ENCODE results near the gene RGS7.
"Not testable (repeated sequence)": the region's sequence is repeated elsewhere in the genome, so short reads cannot be mapped to it uniquely, and the experiment has no call there.

RGS7 gene

DNA sequence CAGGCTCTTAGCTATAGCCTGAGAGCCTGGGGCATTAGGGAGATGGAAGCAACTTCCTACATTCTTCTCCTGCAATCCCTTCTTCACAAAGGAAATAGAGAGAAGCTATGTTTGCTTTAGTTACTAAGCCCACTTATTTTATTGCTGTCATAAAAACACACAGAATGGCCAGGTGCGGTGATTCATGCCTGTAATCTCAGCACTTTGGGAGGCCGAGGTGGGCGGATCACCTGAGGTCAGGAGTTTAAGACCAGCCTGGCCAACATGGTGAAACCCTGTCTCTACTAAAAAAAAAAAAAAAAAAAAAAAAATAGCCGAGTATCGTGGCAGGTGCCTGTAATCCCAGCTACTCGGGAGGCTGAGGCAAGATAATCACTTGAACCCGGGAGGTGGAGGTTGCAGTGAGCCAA, 573.3 kb downstream of the RGS7 start:
- not testable (repeated sequence) for DNase-seq (ENCODE audit: low spot score)

GRCh38 chr1:240776237-240776636, 580.8 kb downstream of the RGS7 start:
- DNase-seq (ENCODE audit: low spot score), result no peak

DNA sequence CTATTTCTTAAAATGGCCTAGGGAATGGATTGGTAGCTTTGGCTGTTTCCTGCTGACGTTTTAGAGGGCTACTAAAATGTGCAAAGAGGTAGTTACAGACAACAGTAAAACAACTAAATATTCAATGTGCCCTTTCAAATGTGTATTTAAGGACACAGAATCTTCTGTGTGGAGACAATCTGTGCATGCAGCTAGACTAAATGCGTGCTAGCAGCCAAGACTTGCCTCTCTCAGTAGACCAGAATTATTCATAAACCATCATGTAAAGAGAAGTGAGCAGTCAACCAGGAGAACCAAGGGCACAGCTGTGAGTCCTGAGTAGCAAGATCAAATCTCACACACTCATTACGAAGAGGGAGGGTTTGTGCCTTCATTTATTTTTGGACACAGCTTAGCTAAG, 584.9 kb downstream of the RGS7 start:
- DNase-seq (ENCODE audit: low spot score), result no peak

GRCh38 chr1:240771450-240771849, 585.6 kb downstream of the RGS7 start:
- no peak for DNase-seq (ENCODE audit: low spot score)

- DNase-seq (ENCODE audit: low spot score), result no peak
Measured at GRCh38 chr1:240768979-240769378, 588.0 kb downstream of the RGS7 start.

- DNase-seq (ENCODE audit: low spot score), result peak; percentile 6
Measured at GRCh38 chr1:240766831-240767230, 590.2 kb downstream of the RGS7 start.

DNA sequence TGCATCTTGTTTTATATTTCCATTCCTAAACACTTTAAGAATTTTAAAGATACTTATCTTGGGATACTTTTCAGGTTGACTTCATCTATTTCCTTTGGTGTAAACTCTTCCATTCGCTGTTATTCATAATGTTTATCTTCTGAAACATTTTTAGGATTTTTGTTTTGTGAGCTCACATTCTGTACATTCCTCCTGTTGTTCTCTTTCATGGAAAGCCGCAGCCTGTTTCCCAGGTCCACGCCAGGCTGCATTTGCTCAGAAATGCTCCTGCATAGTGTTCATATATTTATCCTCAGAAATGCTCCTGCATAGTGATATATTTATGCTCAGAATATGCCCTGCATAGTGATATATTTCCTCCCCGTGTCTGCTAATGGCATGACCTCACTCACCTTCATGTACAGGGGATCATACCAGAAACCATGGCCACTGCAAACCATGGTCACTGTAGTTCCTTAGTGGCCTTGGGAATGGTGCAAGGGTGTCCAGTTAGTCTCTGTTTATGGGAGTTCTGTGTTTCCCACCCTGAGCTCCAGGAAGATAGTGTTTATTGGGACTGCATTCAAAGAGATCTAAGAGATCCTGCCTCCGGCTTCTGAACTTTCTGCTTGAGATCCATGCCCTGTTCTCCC, 591.2 kb downstream of the RGS7 start:
- peak; percentile 45 for DNase-seq (ENCODE audit: low spot score)

GRCh38 chr1:240763771-240764170, 593.2 kb downstream of the RGS7 start:
- no peak for DNase-seq (ENCODE audit: low spot score)

DNA sequence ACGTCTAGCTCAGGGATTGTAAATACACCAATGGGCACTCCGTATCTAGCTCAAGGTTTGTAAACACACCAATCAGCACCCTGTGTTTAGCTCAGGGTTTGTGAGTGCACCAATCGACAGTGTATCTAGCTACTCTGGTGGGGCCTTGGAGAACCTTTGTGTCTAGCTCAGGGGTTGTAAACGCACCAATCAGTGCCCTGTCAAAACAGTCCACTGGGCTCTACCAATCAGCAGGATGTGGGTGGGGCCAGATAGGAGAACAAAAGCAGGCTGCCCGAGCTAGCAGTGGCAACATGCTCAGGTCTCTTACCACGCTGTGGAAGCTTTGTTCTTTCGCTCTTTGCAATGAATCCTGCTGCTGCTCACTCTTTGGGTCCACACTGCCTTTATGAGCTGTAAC, 593.9 kb downstream of the RGS7 start:
- DNase-seq (ENCODE audit: low spot score), result not testable (repeated sequence)

DNA sequence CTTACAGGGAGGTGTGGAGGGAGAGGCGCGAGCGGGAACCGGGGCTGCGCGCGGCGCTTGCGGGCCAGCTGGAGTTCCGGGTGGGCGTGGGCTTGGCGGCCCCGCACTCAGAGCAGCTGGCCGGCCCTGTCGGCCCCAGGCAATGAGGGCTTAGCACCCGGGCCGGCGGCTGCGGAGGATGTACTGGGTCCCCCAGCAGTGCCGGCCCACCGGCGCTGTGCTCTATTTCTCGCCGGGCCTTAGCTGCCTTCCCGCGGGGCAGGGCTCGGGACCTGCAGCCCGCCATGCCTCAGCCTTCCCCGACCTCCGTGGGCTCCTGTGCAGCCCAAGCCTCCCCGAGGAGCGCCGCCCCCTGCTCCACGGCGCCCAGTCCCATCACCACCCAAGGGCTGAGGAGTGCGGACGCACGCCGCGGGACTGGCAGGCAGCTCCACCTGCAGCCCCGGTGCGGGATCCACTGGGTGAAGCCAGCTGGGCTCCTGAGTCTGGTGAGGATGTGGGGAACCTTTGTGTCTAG, 594.5 kb downstream of the RGS7 start:
- DNase-seq (ENCODE audit: low spot score), result not testable (repeated sequence)

GRCh38 chr1:240758777-240759176, 598.2 kb downstream of the RGS7 start:
- not testable (repeated sequence) for DNase-seq (ENCODE audit: low spot score)

DNA sequence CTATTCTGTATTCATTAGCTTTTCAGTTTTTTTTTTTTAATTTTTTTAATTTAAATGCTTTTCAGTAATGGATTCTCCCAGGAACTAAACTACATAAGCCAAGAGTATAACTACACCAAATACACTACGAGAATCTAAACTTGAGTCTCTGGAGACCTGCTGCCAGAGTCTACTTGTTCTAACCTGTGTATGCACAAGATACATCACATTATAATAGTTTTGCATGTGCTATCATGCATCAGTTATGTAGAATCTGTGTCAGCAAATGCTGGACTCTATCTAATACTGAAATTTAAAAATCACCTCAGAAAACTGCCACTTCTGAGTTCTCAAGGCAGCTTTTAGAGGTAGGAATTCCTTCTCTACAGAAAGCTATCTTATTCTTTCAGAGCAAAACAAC, 598.7 kb downstream of the RGS7 start:
- no peak for DNase-seq (ENCODE audit: low spot score)

DNA sequence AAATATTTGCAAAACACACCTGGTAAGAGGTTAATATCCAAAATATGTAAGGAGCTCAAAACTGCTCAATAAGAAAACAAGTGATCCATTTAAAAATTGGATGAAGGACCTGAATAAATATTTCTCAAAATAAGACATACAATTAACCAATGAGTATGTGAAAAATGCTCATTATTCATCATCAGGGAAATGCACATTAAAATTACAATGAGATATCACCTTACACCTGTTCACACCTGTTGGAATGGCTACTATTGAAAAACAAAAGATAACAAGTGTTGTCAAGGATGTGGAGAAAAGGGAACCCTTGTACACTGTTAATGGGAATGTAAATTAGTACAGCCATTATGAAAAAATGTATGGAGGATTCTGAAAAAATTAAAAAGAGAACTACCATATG, 609.1 kb downstream of the RGS7 start:
- no peak for DNase-seq (ENCODE audit: low spot score)

DNA sequence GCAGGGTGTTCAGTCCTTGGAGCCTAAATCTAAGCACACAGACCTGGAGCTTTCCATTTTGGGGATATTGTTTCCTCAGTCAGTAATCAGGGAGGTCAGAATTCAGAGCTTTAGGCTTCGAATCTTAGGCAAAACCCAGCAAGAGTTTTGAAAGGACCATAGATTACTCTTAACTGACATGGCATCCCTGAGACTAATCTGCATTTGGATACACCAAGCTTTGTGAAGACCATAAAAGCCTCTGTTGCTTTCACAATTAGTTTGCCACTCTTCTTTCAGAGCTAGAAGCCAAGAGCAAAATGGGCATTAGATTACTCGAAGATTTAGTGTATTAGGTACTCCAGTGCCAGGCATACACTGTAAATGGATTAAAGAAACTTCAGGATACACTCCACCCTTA, 613.3 kb downstream of the RGS7 start:
- no peak for DNase-seq (ENCODE audit: low spot score)

DNA sequence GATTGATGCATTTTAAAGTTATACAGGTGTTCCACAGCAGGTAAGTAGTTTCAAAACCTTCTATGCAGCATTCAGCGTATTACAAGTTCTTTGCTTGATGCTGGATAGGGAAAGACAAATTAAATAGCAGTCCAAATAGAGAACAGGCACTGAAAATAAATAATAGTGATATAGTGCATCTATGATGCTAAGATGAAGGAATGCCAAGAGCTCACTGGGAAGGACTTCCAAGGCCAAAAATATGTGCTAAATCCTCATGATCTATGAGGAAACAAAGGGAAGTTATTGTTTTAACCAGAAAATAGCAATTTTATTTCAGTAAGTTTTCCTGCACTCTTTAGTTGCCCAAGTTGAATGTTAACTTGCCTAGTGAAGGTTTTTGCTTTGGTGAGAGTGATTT, 617.3 kb downstream of the RGS7 start:
- DNase-seq (ENCODE audit: low spot score), result peak; percentile 25

GRCh38 chr1:240739139-240739538, 617.9 kb downstream of the RGS7 start:
- DNase-seq (ENCODE audit: low spot score), result peak; percentile 41

GRCh38 chr1:240737766-240738265, 619.2 kb downstream of the RGS7 start:
- DNase-seq (ENCODE audit: low spot score), result peak; percentile 25

GRCh38 chr1:240737298-240737697, 619.7 kb downstream of the RGS7 start:
- DNase-seq (ENCODE audit: low spot score), result peak; percentile 33

DNA sequence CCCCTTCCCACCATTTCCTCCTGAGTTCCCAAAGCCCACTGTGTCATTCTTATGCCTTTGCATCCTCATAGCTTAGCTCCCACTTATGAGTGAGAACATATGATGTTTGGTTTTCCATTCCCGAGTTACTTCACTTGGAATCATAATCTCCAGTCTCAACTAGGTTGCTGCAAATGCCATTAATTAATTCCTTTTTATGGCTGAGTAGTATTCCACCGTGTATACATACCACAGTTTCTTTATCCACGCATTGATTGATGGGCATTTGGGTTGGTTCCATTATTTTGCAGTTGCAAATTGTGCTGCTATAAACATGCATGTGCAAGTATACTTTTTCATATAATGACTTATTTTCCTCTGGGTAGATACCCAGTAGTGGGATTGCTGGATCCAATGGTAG, 622.3 kb downstream of the RGS7 start:
- DNase-seq (ENCODE audit: low spot score), result not testable (repeated sequence)

DNA sequence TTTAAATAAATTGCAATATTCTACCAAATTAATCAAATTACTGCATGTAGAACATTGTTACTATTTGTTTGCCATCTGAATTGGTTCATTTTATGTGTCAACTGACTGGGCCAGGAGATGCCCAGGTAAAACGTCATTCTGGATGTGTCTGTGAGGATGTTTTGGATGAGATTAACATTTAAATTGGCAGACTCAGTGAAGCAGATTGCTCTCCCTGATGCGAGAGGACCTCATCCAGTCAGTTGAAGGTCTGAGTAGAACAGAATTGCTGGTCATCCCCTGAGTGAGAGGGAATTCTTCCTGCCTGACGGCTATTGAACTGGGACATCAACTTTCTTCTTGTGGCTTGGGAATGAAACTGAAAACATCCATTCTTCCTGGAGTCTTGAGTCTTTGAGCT, 623.0 kb downstream of the RGS7 start:
- DNase-seq (ENCODE audit: low spot score), result no peak

- DNase-seq (ENCODE audit: low spot score), result peak; percentile 82
Measured at GRCh38 chr1:240732390-240732789, 624.6 kb downstream of the RGS7 start.
